HG03095 (cell line): ENCODE results near the gene MLH1.
A peak's percentile ranks its signal among the peaks of the same experiment; 100 is the strongest.
"Not testable (repeated sequence)": the region's sequence is repeated elsewhere in the genome, so short reads cannot be mapped to it uniquely, and the experiment has no call there.

ENCODE experiments used
- ATAC-seq: cut with Tn5 transposase; IDR thresholded peaks from one replicate; pipeline ENCODE4 v1.9.1; 2021; ENCODE audit warnings: moderate library complexity; ENCODE audit not compliant: unreplicated experiment

Gene MLH1

DNA sequence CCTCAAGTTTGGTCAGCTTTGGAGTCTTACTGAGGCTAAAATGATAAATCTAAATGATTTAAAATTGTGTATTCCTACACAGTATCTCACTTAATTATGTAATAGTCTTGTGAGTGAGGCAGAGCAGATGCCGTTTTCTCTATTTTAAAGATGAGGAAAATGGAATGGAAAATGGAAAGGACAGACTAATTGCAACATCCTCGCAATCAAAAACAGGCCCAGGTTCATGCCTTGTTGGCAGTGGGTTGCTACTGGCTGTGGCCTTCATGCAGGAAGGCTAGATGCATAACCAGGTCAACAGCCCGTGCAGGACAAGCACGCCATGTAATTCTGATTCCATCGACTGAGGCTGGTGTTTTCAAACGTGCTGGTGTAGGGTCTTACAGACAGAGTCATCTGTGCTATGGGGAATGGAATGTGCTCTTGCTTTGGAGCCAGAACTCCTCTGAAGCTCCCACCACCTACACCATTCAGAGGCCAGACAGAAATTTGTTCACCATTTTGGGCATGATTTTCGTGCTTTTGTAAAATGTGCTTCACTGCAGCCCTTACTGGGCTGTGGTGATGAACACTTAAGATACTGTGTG lies 37.9 kb downstream of the MLH1 start:
- ATAC-seq = no peak

DNA sequence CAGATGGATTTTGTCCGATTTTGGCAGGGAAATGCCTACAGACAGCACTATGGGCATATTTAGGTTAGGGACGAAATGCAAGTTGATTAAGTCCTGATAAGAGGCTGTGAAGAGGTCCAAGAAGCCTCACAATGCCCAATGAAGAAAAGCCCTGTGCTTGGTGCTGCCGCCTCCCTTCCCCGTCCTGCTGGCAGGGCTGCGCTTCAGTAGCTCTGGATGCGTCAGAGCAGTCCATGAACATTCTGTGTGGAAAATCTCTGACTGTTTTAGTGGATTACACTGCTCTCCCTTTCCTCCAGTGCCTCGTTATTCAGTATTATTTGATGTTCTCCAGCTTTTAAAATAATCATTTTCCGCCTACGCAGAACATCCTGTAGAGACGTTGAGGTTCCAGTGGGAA lies 39.6 kb downstream of the MLH1 start:
- no peak for ATAC-seq

DNA sequence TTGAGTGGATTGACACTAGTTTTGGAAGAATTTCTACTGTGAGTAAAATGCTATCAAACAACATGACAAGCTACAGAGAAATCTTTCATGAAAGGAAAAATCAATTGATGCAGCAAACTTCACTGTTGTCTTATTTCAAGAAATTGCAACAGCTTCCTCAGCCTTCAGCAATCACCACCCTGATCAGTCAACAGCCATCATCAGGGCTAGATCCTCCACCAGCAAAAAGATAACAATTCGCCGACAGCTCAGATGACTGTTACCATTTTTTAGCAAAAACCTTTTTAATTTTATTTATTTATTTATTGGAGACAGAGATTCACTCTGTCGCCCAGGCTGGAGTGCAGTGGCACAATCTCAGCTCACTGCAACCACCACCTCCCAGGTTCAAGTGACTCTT lies 44.0 kb downstream of the MLH1 start:
- no peak for ATAC-seq

DNA sequence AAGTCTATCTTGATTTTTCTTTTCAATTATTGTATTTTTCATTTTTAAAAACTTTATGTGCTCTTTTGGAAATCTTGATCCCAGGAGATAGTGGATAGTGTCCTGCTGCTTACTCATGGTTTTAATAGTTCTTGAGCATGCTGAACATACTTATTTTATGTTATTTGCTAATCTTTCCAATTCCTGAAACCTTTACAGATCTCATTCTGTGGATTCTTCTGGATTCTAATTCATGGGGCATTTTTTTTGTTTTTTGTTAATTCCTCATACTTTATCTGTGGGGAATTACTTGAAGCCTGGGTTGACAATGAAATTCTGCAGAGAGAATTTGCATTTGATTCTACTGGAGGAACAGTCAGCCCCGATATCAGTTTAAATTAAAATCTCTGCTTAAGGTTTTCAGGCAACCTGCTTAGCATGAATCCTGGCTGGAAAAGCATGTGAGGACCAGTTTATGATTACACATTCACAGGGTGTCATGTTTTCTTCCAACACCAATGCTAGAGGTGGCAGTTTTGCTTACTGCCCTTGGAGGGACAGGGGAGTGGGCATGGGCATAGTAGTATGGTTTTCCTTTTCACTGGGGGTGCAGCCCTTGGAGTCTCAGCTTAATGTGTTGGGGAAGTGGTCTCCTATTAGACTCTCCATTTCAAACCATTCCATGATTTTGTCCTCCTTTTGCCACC lies 46.0 kb downstream of the MLH1 start:
- no peak for ATAC-seq

DNA sequence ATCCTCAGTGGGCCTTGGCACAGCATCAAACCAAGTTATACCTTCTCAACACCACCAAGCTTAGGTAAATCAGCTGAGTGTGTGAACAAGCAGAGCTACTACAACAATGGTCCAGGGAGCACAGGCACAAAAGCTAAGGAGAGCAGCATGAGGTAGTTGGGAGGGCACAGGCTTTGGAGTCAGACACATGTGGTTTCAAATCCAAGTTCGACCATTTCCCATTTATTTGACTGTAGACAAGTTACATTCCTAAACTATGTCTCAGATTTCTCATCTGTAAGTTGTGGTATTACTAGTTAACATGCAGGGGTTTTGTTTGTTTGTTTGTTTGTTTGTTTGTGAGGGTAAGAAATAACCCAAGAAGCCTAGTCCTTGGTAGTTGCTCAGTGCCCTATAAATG lies 46.9 kb downstream of the MLH1 start:
- ATAC-seq = no peak

DNA sequence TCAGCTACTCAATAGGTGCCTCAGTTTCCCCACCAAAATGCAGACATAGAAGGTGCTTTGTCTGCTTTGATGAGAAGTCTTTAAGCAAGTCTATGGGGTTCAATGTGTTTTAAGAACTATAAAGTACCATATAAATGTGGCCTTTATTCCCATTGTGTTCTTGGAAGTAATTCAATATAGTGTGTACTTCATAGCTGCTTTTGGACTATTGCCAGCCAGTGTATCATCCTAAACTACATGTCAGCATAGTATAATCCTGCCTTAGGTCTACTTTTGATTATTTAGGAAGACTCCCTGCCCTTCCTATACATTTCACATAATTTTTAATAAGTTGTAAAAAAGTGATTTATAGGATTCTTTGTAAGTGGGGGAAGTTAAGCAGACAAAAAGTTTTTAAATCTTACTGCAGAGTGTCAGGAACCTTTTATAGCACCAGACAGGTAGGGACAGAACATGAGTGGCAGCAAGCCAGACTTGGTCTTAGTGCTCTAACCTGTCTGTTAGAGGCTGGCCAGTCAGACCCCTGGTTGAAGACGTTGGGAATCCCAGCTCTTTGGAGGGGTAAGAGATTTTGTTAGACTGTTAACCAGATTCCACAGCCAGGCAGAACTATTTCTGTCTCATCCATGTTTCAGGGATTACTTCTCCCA lies 48.4 kb downstream of the MLH1 start:
- no peak for ATAC-seq

DNA sequence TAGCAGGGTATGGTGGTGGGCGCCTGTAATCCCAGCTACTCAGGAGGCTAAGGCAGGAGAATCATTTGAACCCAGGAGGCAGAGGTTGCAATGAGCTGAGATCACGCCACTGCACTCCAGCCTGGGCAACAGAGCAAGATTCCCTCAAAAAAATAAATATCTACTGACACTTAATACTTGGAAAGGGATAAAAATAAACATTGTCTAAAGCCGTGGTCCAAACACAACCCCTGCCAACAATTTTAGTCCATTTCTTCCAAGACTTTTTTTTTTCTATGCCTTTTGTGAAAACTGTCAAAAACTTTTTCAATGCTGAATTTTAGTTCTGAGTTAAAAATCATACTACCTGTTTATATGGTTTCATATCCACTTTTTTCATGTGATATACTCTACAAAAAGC lies 49.4 kb downstream of the MLH1 start:
- ATAC-seq = not testable (repeated sequence)

DNA sequence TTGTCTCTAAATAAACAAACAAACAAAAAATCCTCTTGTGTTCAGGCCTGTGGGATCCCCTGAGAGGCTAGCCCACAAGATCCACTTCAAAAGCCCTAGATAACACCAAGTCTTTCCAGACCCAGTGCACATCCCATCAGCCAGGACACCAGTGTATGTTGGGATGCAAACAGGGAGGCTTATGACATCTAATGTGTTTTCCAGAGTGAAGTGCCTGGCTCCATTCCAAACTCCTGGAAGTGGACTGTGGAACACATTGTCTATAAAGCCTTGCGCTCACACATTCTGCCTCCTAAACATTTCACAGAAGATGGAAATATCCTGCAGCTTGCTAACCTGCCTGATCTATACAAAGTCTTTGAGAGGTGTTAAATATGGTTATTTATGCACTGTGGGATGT lies 57.0 kb downstream of the MLH1 start:
- ATAC-seq = no peak

DNA sequence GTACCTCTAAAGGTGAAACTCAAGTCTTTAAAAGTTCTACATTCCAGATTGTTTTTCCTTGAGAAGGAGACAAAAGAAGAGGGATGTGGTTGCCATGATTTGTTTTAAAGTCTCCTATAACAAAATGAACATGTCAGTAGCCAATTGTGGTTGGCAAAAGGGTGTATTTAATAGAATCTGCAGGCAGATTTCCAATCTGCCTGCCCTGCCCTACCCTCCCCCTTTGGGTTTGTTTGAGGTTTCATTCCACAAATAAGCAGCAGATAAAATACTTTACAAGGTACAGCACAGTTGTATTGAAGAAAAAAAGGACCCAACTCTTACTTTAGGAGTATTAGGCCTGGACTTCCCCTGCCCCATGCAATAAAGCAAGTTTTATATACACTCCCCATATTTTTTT lies 59.5 kb downstream of the MLH1 start:
- no peak for ATAC-seq

DNA sequence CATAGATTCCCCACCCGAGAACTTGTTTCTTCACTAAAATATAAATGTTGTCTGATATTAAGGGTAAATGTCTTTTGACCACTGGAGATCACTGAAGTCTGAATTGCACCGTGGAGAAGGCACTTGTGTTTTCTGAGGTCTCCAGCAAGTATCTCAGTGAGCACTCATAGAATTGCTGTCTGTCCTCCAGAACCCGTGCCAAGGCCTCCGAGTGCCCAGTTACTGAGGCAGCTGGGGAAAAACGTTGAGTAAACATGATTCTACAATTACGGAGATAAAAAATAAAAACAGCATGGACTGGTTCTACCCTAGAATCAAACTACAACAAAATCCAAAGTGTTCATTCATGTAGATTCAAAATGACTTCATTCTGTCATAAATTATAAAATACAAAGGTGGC lies 60.0 kb downstream of the MLH1 start:
- no peak for ATAC-seq

DNA sequence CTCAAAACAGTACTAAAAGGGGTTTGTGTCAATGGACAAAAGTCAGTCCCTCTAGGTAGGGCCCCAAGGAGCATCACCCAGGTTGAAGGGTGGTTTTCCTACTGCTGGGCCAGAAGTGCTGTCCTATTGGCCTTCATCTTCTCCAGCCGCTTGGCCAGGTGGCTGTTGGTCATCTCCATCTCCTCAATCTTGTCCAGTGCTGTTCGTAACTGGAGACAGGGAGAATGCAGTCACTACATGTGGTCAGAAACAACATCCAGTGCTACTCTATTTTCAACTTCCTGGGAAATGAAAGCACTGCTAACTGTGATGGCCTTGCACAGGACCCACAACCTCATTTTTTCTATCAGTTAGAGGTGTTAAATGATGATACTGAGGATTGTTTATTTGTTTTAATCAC lies 60.4 kb downstream of the MLH1 start:
- peak; percentile 9 for ATAC-seq

DNA sequence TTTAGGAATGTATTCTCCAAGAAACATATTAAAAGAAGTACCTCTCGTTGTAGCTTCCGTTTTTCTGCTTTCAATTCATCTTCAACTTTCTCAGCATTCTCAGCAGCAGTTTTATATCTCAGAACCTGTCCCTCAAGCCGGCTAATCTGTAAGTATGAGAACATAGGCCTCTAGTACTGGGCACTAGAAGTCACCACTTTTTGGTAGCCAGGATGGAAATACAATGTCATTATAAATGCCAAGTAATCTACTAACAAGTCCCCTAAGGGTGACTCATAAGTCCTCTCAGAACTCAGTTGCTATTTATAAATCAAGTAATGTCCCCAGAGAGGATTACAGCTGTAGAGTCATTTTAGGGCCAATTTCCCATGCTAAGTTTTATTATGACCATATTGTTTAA lies 61.1 kb downstream of the MLH1 start:
- peak; percentile 89 for ATAC-seq

DNA sequence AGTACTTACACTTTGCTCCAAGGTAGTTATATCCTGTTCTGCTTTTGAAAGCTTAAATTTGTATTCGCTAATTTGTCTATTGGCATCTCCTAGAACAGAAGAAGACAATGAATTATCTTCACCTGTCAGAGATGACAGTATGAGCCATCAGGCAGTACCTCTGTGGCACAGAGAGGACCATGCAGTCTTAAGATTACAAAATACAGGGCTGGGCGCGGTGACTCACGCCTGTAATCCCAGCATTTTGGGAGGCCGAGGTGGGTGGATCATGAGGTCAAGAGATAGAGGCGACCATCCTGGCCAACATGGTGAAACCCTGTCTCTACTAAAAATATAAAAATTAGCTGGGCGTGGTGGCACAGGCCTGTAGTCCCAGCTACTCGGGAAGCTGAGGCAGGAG lies 61.8 kb downstream of the MLH1 start:
- not testable (repeated sequence) for ATAC-seq

DNA sequence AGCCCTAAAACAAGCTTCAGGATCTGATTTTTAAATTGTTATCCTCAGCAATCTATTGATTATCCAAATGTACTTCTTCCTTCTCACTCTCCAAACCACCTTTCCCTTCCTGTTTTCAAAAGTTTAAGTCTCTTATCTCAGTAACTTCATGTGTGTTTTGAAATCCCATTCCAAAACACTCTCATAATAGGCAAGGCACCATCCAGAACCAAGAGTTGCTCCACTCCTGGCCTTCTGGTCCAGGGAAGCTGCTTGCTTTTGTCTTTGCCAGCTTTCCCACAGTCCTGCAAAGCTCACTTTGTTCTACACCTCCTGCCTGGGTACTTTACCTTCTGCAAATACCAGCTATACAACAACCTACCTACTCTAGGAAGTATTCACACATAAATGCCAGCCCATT lies 63.5 kb downstream of the MLH1 start:
- ATAC-seq = no peak

DNA sequence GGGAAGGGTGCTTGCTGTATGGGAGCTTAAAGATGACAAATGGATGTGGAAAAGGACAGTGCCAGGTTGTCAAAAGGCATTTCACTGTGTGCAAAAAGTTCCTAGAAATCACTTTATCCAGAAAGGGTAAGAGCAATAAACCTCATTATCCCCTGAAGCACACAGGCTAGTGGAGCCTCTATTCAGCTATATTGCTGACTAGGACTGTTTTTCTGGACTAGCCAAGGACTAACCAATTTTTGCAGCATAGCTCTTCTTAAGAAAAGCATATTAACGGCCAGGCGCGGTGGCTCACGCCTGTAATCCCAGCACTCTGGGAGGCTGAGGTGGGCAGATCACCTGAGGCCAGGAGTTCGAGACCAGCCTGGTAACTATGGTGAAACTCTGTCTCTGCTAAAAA lies 64.8 kb downstream of the MLH1 start:
- ATAC-seq = no peak

DNA sequence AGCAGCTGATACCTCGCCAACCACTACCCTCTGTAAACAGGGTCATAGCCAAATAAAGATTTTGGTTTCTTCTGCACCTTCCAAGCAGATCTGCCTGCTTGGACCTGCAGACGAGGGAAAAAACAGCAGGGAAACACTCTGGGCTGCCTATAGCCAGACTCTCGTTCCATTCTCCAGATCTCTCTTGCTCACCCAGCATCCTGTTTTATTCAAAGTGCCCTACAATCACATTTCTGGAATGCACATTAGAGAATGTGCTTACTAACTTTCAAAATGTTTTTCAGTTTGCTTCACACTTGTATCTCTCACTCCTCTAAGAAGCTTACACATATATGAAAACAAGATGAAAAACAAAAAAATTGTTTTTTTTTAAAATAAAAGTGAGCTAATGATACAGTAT lies 71.4 kb downstream of the MLH1 start:
- ATAC-seq = no peak

DNA sequence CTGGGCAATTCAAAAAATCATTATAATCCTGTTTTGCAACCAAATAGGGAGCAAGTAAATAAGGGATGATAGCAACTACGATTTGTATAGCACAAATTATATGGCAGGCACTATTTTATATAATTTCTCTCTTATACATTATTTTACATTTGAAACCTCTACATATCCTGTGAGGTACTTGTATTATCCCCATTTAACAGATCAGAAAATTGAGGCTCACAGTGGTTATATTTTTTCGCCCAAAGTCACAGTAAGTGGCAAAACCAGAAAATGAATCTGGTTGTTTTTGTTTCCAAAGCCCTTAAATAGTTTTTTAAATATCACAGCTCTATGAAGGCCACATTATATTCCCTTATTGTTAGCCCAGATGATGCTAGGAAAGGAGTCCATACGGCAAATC lies 74.3 kb downstream of the MLH1 start:
- no peak for ATAC-seq

DNA sequence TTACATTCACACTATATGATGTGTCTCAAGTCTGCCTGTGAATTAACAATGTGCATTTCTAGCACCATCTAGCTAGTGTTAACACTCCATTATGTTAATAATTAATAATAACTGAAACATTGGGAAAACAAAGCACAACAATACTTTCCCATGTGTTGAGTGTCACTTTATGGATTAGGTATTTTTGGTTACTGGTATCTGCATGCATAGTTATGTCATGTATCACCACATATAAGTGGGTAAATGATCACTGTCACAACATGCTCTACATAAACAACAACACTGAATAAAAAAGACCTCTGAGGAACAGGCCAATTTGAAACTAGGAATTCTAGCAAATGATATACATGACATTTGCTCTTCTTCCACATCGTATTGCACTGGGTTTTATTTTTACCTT lies 74.7 kb downstream of the MLH1 start:
- ATAC-seq = no peak

DNA sequence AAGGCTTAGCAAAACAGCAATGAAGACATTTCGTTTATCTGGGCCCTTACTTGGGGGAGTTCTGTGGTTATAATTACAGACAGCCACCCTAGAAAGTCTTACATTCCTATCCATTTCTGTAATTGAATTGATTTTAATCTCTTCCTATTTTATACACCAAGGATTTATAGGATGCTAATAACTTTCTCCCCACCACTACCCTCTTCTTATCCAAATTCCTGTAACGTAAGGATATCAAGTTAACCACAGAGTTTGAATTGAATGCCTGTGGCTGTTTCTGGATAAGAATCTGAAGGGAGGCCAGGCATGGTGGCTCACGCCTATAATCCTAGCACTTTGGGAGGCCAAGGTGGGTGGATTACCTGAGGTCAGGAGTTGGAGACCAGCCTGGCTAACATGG lies 78.6 kb downstream of the MLH1 start:
- no peak for ATAC-seq

DNA sequence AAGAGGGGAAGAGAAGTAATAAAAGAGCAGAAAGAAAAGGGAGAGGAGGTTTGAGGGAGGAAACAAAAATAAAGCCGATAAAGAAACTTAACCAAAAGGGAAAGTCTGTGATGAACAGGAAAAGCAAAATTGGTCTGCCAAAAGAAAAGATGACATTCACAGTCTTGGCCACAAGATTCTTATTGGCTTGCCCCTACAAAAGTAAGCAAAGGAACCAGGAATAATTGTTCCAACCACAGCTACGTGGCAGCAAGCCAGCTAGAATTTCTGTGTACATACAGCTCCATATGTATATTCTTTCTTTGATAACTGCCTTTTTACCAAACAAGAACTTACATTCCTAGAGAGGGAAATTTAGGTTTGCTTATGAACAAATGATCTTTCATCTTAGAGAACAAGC lies 79.6 kb downstream of the MLH1 start:
- ATAC-seq = no peak

DNA sequence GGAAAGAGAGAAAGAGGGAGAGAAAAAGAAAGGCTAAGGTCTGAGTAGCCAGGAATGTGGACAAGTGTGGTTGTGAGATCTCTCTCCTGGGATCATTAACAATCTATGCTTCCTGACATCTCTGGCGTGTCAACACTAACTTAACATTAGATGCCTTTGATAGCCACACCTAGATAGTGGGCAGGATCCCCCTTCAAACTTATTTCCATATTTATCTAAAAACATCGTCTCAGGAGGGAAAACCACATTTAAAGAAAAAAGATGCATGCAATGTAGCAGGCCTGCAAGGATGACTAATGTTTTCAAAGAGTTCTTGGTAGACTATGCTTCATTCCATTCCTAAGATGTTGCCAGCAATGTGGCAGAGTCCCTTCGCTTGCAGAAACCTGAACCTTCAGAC lies 80.9 kb downstream of the MLH1 start:
- no peak for ATAC-seq

DNA sequence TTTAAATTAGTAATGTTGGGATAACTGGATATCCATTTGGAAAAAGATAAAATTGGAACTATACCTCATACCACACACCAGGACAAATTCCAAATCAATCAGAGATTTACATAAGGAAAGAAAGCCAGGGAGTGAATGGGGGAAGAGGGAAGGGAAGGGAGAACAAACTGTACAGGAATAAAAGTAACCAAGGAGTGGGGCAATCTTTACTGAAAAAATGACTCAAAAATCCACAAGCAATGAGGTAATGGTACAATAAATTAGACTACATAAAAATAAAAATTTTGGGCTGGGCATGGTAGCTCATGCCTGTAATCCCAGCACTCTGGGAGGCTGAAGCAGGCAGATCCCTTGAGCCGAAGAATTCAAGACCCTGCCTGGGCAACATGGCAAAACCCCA lies 82.6 kb downstream of the MLH1 start:
- ATAC-seq = no peak

DNA sequence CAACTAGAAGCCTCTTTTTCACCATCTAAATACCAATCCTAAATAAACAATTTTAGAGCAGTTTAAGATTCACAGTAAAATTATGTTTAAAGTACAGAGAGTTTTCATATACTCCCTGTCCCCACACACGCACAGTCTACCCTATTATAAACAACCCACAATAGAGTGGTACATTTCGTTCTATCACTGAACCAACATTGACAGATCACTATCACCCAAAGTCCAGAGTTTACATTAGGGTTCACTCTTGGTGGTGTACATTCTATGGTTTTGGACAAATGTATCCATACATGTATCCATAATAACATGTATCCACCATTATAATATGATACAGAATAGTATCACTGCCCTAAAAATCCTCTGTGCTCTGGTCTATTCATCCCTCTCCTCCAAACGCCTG lies 89.0 kb downstream of the MLH1 start:
- no peak for ATAC-seq
